NT2/D1 (cell line): Measurements from ENCODE around the gene GNAO1.
A peak's percentile ranks its signal among the peaks of the same experiment; 100 is the strongest.

Experiments
- DNase-seq: peaks from one replicate; pipeline ENCODE4 v3.0.0-alpha.2; 2011; ENCODE audit warnings: low read depth, low spot score
- H3K27me3 ChIP-seq: 2 replicates; pipeline ENCODE4 v1.6.0; 2011; ENCODE audit warnings: mild to moderate bottlenecking; ENCODE audit not compliant: insufficient read length, insufficient read depth
- H3K36me3 ChIP-seq: 2 replicates; pipeline ENCODE4 v1.6.1; 2011; ENCODE audit warnings: mild to moderate bottlenecking, low read length, mixed read lengths; ENCODE audit not compliant: insufficient read depth, insufficient read length
- H3K4me1 ChIP-seq: 2 replicates; pipeline ENCODE4 v1.5.1; 2011; ENCODE audit not compliant: insufficient read depth, insufficient read length
- H3K4me3 ChIP-seq: 2 replicates; pipeline ENCODE4 v1.5.1; 2011; ENCODE audit warnings: low read depth; ENCODE audit not compliant: insufficient read length
- H3K9ac ChIP-seq: 2 replicates; pipeline ENCODE4 v1.6.0; 2011; ENCODE audit warnings: low read depth; ENCODE audit not compliant: insufficient read length
- H3K9me3 ChIP-seq: 2 replicates; pipeline ENCODE4 v1.5.1; 2011; ENCODE audit warnings: mild to moderate bottlenecking, low read length; ENCODE audit not compliant: insufficient read depth
- SUZ12 ChIP-seq: IDR thresholded peaks from 2 replicates; pipeline ENCODE4 v1.6.1; 2011; ENCODE audit not compliant: insufficient read length, insufficient read depth; ENCODE audit errors: extremely low read depth
- YY1 ChIP-seq: IDR thresholded peaks from 2 replicates; pipeline ENCODE4 v1.6.1; 2011; ENCODE audit not compliant: insufficient read length, insufficient read depth
- ZNF274 ChIP-seq: IDR thresholded peaks from 2 replicates; pipeline ENCODE4 v1.6.1; 2011; ENCODE audit warnings: mild to moderate bottlenecking, low read depth, low read length

Gene GNAO1

DNA sequence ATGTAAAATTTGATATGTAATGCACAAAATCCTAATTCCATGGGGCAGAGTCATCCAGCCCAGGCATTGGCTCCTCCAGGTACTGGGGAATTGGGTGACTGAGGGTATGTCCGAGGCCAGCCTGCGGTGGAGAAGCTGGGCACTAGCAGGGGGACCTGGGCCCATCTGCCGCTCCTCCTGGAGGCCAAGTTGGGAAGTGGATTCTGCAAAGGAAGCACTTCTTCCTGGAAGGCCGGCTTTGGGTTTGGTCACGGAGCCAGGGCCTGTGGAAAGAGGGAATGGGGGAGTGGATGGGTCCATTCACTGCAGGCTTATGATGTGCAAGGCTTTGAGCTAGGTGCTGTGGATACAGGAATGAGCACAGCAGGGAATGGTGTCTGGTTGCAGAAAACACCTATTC is 85.8 kb downstream of the GNAO1 start:
- peak; percentile 64 for DNase-seq
- no peak overlapping the region for H3K4me3 ChIP-seq
- no peaks in the 10 kb centered on the region for H3K36me3 ChIP-seq
- peaks cover 15% of the 10 kb centered on the region for H3K9me3 ChIP-seq
- H3K27me3 ChIP-seq: no peaks in the 10 kb centered on the region
- peaks cover 13% of the 10 kb centered on the region for H3K4me1 ChIP-seq
- TF ChIP-seq YY1 (no peak), ZNF274 (no peak), SUZ12 (no peak)
- H3K9ac ChIP-seq: no peak overlapping the region

DNA sequence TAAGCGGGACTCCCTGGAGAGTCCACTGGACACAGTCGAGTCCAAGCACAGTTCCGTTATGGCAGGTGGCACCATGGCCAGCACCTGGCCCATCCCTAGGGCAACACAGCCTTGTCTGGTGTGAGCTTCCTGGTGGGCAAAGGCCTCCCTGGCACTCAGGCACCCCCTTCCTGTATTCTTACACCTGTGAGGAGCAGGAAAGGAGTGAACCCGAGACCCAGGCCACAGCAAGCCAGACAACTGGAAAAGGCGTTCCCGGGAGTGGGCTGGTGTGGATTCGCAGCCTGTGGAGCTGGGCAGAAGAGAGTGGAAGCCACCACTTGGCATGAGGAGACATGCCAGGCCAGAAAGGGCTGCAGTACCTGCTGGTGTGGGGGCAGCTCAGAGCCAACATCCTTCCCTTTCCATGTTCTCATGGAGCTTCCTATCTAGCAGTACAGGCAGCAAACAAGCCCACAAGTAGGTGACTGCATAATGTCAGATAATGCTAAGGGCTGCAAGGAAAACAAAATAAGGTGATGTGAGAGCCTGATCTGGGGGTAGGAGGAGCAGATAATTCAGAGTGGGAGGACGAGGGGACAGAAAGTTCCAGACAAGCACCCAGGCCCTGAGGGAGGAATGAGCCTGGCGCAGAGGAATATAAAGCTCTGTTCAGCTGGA is 87.0 kb downstream of the GNAO1 start:
- Histone ChIP-seq H3K36me3 (no peaks in the 10 kb centered on the region), H3K4me3 (no peak overlapping the region), H3K9ac (no peak overlapping the region), H3K4me1 (peaks cover 18% of the 10 kb centered on the region), H3K27me3 (no peaks in the 10 kb centered on the region), H3K9me3 (peaks cover 9% of the 10 kb centered on the region)
- TF ChIP-seq ZNF274 (no peak), YY1 (no peak), SUZ12 (no peak)
- no peak for DNase-seq

DNA sequence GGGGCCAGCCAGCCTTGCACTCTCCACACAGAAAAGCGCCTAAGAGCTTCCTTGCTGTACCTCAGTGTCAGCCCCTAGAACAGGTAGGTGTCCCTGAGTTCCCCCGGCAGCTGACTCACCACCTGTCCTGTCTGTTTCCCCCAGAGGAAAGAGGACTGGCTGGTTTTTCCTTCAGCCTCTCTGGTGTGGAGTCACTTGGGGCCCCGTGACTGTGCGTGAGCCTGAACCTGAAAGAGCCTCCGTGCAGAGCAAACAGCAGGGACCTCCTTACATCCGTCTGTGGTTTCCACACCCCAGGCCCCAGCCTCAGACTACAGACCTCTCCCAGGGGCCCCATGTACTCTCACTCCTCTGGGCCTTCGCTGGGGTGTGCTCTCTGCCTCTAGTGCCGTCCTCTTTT is 87.8 kb downstream of the GNAO1 start:
- Histone ChIP-seq H3K36me3 (no peaks in the 10 kb centered on the region), H3K4me3 (no peak overlapping the region), H3K9ac (no peak overlapping the region), H3K27me3 (no peaks in the 10 kb centered on the region), H3K4me1 (peaks cover 23% of the 10 kb centered on the region), H3K9me3 (peaks cover 6% of the 10 kb centered on the region; the same call in 1 of the 2 replicates)
- no peak for DNase-seq
- TF ChIP-seq YY1 (no peak), ZNF274 (no peak), SUZ12 (no peak)

DNA sequence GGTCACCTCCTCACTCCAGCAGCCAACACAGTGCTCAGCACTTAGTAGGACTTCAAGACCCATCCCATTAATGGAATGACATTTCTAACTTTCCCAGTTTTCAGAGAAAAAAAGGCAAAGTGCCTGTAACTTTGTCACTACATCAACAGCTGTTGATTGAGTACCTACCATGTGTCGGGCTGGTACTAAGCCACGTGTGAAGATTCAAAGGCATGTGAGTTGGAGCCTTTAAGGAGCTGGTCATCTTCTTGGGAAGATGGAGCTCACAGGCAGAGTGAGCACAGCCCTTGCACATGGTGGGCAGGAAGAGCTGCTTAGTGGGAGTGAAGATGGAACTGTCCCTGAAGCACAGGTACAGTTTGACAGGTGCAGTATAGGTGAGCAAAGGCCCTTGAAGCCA is 88.6 kb downstream of the GNAO1 start:
- H3K27me3 ChIP-seq: no peaks in the 10 kb centered on the region
- no peak overlapping the region for H3K4me3 ChIP-seq
- H3K9me3 ChIP-seq: no peaks in the 10 kb centered on the region
- H3K4me1 ChIP-seq: peaks cover 23% of the 10 kb centered on the region
- no peaks in the 10 kb centered on the region for H3K36me3 ChIP-seq
- TF ChIP-seq ZNF274 (no peak), SUZ12 (no peak), YY1 (no peak)
- H3K9ac ChIP-seq: no peak overlapping the region
- DNase-seq: no peak

DNA sequence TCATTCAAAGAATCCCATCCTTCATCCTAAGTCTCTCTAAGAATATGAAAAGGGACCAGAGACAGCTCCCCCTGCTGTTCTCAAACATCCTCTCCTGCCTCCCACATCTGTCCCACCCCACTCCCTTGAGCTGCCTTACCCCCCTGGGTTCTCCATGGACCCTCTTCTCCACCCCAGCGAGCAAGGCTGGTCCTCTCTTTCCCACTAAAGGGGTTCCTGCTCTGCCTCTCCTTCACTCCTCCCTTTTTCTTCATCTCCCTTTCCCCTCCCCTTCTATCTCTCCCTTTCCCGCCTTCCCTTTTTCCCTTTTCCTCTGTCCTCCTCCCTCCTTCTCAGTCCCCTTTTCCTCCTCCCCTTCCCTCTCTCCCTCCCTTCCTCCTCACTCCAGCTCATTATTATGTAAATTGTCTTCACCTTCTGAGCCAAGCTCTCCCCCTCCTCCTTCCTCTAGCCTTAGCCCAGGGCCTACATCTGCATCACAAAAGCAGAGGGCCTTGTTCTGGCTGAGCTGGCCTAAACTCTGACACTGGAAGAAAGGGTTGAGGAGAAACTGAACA is 90.0 kb downstream of the GNAO1 start:
- Histone ChIP-seq H3K36me3 (no peaks in the 10 kb centered on the region), H3K27me3 (no peaks in the 10 kb centered on the region), H3K4me3 (no peak overlapping the region), H3K9ac (no peak overlapping the region), H3K4me1 (peaks cover 23% of the 10 kb centered on the region), H3K9me3 (no peaks in the 10 kb centered on the region)
- TF ChIP-seq ZNF274: no peak
- TF ChIP-seq SUZ12: no peak
- no peak for TF ChIP-seq YY1
- DNase-seq: peak; percentile 96

DNA sequence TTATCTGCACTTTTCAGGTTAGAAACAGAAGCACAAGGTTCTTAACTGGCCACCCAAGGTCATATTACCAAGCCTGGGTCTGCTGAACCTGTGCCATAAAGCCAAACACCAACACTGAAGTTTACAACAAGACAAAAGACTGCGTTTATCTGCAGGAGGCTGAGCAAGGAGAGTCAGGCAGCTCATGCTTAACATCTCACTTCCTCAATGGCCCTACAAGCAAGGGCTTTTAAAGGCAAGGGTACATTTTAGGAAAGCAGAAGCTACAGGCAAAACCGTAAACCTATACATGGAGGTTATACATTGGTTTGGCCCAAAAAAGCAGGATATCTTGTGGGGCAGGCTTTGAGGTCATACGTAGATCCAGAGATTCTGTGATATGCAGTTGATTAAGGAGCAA is 91.2 kb downstream of the GNAO1 start:
- no peaks in the 10 kb centered on the region for H3K27me3 ChIP-seq
- H3K36me3 ChIP-seq: no peaks in the 10 kb centered on the region
- no peak overlapping the region for H3K4me3 ChIP-seq
- no peak for DNase-seq
- H3K4me1 ChIP-seq: peaks cover 27% of the 10 kb centered on the region
- no peaks in the 10 kb centered on the region for H3K9me3 ChIP-seq
- no peak for TF ChIP-seq SUZ12
- no peak for TF ChIP-seq YY1
- TF ChIP-seq ZNF274: no peak
- H3K9ac ChIP-seq: no peak overlapping the region

DNA sequence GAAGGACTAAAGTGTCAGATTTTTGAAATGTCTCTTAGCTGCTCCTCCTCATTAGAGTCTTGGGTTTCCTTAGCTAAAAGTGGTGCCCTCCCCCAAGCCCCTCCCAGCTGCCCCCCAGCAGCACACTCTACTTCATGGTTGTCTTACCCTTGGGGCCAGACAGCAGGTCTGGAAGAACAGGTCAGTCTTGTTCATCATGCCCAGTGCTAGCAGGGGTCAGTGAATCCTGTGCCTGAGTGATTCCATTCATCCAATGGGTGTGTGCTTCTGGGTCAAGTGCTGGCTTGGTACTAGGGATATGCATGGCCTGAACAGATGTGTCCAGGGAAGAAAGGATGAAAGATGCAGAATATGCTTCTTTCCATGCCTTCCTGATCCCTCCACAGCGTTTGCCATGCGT is 93.2 kb downstream of the GNAO1 start:
- no peaks in the 10 kb centered on the region for H3K9me3 ChIP-seq
- TF ChIP-seq ZNF274 (no peak), SUZ12 (no peak), YY1 (no peak)
- no peak overlapping the region for H3K4me3 ChIP-seq
- DNase-seq: no peak
- no peak overlapping the region for H3K9ac ChIP-seq
- H3K36me3 ChIP-seq: no peaks in the 10 kb centered on the region
- H3K4me1 ChIP-seq: peaks cover 33% of the 10 kb centered on the region
- no peaks in the 10 kb centered on the region for H3K27me3 ChIP-seq
